ENCODE data around the gene CHAC1.

DNA sequence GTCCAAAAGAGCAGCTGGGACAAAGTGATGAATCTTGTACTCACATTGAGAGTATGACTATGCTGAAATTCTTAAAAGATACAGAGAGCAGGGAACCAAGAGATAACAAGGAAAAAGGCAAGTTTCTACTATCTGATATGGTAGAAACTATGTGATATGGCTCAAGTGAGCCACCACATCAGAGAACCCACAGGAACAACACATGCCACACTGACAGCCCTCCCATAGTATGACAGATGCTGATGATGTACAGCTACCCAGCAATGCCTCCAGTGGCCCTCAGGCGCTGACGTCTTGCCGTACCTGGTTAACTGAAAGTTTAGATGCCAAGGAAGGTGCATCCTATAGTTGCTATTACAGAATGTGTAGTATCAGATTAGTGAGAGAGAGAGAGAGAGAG lies 42.4 kb downstream of the CHAC1 start:
- no peak for TF ChIP-seq POLR2A (IDR thresholded peaks at IDR 0.05)
- TF ChIP-seq, protein P1, sequence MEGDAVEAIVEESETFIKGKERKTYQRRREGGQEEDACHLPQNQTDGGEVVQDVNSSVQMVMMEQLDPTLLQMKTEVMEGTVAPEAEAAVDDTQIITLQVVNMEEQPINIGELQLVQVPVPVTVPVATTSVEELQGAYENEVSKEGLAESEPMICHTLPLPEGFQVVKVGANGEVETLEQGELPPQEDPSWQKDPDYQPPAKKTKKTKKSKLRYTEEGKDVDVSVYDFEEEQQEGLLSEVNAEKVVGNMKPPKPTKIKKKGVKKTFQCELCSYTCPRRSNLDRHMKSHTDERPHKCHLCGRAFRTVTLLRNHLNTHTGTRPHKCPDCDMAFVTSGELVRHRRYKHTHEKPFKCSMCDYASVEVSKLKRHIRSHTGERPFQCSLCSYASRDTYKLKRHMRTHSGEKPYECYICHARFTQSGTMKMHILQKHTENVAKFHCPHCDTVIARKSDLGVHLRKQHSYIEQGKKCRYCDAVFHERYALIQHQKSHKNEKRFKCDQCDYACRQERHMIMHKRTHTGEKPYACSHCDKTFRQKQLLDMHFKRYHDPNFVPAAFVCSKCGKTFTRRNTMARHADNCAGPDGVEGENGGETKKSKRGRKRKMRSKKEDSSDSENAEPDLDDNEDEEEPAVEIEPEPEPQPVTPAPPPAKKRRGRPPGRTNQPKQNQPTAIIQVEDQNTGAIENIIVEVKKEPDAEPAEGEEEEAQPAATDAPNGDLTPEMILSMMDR (IDR thresholded peaks at IDR 0.05), result no peak
- TF ChIP-seq POLR2AphosphoS5 (IDR thresholded peaks at IDR 0.05), result no peak
- no peak for TF ChIP-seq EP300 (IDR thresholded peaks at IDR 0.05)
